Activated T-cell treated with anti-CD3 and anti-CD28 coated beads for 24 hours (primary cell): Measurements from ENCODE around the gene CFDP1.

ENCODE experiments used
- DNase-seq: peaks from one replicate; pipeline ENCODE4 v3.0.0-alpha.2; 2020; ENCODE audit warnings: low read depth

The CFDP1 gene

DNA sequence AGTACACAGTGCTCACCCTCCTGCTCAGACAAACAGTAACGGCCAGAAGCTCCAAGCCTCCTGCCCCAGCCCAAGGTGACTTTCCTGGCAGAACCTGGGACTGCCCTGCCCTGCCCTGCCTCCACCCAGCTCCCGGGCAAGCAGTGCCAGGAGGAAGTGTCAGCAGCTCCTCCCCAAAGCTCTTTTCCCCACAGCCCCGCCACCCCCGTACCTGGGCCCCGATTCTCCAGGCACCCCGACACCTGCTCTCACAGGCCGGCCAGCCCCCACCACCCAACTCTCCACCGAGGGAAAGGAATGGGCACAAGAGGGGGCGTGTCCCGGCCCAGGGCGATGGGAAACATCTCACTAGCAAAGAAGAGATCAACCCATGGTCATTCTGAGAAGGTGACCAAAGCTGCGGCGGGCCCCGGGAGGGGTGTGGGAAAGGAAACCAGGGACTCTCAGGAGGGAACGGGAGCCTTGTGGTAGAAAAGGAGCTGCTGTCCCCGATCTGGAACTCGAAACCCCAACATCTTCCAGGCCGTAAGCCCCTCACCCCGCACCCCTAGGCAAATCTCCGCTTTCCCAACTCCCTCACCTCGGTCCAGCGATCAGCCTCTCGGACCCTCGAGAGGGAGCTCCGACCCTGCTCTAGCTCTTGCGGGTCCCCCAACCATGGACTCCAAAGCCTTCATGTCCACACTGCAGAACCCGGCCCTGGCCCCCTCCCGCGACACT is 183.1 kb downstream of the CFDP1 start:
- DNase-seq, result no peak

DNA sequence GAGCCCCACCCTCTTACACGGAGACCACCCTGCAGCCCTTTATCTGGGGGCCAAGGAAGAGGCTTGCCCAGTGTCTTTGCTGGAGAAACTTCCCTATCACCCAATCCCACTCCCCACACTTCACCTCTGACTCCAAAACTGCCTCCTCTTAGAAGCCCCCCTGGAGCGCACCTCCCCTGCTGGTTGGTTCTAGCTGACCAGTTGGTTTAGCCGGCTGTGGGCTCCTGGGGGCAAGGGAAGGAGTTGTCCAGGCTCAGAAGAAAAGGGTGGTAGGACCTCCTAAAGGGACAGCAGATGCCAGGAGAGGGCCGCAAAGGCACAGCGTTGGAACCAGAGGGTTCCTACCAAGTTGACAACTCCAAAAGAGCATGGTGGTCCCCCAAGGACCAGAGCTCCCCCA is 183.9 kb downstream of the CFDP1 start:
- no peak for DNase-seq

DNA sequence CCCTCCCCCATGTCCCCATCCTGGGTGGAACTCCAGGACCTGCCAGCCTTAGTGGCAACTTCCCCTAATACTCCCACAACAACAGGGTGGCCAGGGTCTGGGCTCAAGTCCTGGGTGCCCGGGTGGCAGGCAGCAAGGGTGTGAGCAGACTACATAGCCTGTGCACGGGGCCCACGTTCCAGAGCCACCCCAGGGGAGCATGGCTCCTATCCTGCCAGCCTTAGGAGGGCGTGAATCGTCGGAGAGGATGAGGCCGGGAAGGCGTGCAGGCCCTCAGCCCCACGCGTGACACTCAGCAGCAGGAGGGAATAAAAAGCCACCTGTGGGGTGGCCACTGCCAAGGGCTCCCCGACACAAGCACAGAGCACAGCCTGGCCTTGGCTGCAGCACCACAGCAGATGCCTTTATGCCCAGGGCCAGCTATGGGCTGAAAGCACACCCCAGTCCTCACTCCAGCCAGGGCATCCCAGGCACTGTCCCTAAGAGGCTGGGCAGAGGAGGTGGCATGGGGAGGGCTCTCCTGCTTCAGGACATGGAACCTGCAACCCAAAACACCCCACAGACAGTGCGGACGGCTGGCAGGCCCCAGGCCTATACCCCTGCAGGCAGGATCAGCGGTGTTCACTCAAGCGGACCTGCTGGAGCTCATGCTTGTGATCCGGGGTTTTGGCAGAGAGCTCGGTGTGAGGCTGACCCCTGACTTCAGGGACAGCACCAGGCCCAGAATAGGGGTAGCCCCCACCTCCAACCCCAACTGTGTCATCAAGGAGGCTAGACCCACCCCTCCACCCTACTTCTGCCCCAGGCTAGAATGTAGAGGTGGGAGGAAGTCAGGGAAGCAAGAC is 184.5 kb downstream of the CFDP1 start:
- DNase-seq, result no peak

DNA sequence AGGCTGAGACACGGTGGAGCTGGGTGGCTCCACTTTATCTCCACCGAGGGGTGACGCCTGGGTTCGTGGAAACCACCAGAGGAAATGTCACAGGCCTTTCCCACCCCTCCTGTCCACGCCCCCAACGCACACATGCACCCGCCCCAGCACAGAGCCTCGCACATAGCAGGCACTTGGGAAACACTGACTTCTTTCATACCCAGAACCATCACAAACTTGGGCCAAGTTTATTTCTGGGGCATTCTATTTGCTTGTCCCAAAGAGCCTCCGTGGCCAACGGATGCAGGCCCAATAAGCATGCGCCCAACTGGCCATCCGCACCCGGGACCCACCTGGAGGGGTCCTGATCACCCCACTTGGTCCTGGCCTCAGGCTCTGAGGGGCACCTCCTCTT is 185.2 kb downstream of the CFDP1 start:
- no peak for DNase-seq

DNA sequence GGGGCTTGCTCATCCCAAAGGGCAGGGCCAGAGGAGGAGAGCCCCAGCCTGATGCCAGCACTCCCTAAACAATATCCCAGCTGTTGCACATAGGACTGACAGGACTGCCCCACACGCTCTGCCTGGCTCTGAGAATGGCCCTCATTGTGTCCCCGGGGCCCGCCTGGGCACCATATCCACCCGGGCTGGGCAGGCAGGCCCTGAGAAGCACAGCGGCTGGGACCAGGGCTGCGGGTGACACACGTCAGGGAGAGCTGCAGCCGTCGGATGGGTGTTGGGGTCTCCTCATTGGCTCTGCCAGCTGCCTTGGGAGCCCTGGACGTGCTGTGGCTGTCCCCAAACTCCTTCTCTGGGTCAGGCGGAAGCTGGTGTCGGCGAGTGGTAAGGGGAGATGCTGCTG is 186.1 kb downstream of the CFDP1 start:
- no peak for DNase-seq

DNA sequence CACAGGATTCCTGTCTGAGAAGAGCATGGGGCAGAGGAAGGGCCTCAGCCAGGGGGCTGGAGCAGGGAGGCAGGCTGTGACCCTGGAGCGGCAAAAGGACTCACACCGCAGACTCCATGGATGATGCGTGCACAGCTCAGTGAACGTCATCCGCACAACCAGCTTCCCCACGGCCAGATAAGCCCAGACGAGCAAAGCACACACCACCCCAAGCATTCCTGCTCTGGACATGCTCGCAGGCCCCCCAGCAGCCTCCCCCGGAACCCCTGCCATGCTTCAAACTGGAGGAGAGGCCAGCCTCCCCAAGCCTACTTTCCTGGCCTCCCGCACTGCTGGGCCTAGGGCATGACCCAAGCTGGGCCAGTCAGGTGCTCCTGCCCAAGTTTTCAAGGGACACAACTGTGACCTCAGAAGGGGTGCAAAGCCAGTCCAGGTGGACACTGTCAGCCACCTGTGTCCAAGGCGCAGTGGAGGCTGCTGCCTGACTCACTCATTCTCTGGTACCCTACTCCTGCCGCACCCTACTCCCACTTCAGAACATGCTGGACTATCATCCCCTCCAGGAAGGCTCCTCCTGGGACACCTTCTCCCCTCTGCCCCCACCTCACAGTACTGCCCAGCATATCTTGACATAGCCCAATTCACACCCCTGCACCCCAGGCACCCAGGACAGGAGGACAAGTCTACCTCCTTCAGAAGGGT is 186.6 kb downstream of the CFDP1 start:
- no peak for DNase-seq

DNA sequence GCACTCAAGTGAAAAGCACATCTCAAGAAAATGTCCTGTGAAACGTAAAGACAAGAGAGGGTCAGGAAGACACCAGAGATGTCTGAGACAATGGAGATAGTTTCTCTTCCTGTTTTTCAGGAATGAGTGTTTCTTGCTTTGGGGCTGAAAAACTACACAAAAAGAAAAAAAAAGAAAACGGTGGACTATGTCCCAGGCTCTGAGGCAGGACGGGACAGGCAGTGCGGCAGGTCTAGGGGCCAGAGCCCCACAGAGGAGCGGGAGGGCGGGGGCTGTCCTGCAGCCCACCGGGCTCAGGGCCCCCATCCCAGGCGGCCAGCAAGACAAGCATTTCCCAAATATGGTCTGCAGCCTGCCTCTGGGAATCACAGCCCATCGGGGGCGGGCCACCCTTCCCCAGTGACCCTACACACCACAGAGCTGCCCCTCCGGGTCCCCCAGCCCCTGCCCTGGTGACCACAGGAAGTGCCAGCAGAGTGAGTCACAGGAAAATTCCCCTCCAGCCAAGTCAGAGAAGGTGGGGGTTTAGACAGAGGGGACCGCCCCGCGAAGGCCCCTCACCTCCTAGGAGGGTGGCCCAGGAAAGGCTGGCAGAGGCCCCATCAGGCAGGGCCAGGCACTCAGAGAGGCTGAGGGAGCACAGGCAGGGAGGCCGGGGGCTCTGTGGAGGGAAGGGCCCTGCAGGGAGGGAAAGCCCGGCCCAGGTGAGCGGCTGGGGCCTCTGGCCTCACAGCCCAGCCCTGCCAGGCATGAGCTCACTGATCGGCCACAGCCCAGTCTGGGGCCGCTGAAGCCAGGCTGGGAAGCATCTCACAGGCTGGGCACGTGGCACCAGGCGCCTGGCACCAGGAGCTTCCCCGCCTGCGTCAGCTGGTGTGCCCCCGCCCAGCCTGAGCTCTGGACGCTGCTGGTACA is 188.2 kb downstream of the CFDP1 start:
- no peak for DNase-seq

DNA sequence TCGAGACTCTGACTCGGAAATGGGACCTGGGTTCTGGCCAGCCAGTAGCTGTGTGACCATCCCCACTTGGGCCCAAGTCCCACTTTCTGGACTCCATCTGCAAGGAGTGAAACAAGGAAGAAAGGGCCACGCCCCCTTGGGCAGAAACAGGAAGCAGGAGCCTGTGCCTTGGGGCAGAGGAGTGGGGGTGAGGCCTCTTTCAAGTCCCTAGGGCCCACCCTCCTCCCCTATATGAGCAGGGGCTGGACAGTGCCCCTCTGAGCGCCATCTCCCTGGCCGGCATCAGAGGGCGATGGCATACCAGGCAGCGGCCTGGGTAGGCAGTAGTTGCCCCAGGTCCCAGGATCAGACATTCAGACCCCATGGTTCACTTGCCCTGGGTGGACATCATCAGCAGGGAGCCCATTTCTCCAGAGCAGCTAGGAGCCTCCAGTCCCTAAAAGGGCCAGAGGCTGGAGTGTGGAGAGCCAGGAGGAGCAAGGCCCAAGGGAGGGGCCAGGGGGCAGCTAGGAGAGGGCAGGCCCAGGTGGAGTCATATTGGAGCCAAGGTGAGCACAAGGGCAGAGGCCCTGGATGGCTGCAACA is 189.0 kb downstream of the CFDP1 start:
- no peak for DNase-seq
